ENCODE data around the gene DRAXIN. TPM values are rescaled to one million over a fixed set of nuclear protein-coding genes. Genes with fewer than 3 reads are reported as not detected.

Gene DRAXIN
- total and polyA plus RNA-seq, 2 donors (not counting 3 experiments of a cell fraction or from before 2014, with no cell fraction given), result 0.44 to 3.2 TPM

DNA sequence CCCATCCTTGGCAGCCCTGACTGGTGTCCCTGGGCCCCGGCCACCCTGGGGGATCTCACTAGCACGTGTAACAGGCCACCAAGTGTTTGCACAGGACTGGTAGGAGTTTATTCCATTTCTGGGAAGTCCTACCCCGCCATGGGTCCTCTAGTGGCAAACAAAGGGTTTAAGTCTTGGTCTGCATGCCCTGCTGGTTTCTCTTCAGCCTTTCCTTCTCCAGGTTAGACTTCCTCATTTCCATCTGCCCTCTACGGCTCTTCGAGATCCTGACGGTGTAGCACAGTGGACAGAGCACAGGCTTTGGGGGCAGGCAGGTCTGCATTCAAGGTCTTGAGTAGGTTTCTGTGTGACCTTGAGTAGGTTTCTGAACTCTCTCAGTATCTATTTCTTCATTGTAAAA is 47.3 kb downstream of the DRAXIN start:
- intact Hi-C loops (cut with micrococcal nuclease), result loop anchor here (10.0 kb wide), 1 partner anchor 464 kb away; the partner anchor contains the start of gene UBIAD1
- Histone ChIP-seq H3K9me1 (replicated peaks; ENCODE audit: control insufficient read depth, extremely low read depth, insufficient read depth, low read length) (no peaks in the 10 kb centered on the region), H3K9ac (replicated peaks; ENCODE audit: extremely low read depth, insufficient read depth, low read length) (no peak overlapping the region), H3K27me3 (ENCODE audit: control insufficient read depth in 2 of 2, insufficient read depth in 2 of 2, low read length in 2 of 2) (no peaks in the 10 kb centered on the region), H2AFZ (ENCODE audit: low read depth, low read length) (no peak overlapping the region), H3K36me3 (ENCODE audit: control insufficient read depth in 2 of 2, extremely low read depth in 1 of 2, insufficient read depth in 2 of 2, low read length in 2 of 2) (no peaks in the 10 kb centered on the region), H4K20me1 (replicated peaks; ENCODE audit: control insufficient read depth, extremely low read depth, insufficient read depth, low read length) (no peaks in the 10 kb centered on the region), H3K27ac (ENCODE audit: insufficient read depth, low read depth, low read length) (no peak overlapping the region), H3K9me3 (replicated peaks; ENCODE audit: control insufficient read depth, insufficient read depth, low read length) (no peaks in the 10 kb centered on the region), H3K4me1 (ENCODE audit: control insufficient read depth, extremely low read depth, insufficient read depth, low read length) (peaks cover 6% of the 10 kb centered on the region), H3K4me3 (replicated peaks in 1 of 3; ENCODE audit: insufficient read depth in 1 of 3, low read depth in 1 of 3, low read length in 3 of 3) (no peak overlapping the region), H3K4me2 (ENCODE audit: insufficient read depth, low read length) (no peak overlapping the region), H3K79me2 (ENCODE audit: control insufficient read depth, insufficient read depth, low read length) (no peaks in the 10 kb centered on the region)
- dilution Hi-C loops (cut with MboI; ENCODE audit: extremely low pct_ligation_motif_present, low sequenced_read_pairs), result no loop called here
- TF ChIP-seq, protein P1, sequence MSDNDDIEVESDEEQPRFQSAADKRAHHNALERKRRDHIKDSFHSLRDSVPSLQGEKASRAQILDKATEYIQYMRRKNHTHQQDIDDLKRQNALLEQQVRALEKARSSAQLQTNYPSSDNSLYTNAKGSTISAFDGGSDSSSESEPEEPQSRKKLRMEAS (IDR thresholded peaks at IDR 0.05; ENCODE audit: insufficient read depth, insufficient read length), result no peak
- TF ChIP-seq EZH2 (IDR thresholded peaks at IDR 0.05; ENCODE audit: borderline replicate concordance, low read depth, low read length, severe bottlenecking), result no peak
- no peak for TF ChIP-seq GATA2 (IDR thresholded peaks at IDR 0.05; ENCODE audit: insufficient read depth, insufficient read length, low read depth, low read length)
- no peak for TF ChIP-seq CTCF (IDR thresholded peaks at IDR 0.05; ENCODE audit: extremely low read depth in 1 of 2, insufficient read depth in 1 of 2, low read depth in 1 of 2, low read length in 2 of 2)
- TF ChIP-seq POLR2AphosphoS5 (IDR thresholded peaks at IDR 0.05; ENCODE audit: insufficient read depth, low read depth, low read length), result no peak
- TF ChIP-seq JUN (IDR thresholded peaks at IDR 0.05; ENCODE audit: borderline replicate concordance, insufficient read depth, insufficient read length, low read depth), result no peak
- TF ChIP-seq MYC (IDR thresholded peaks at IDR 0.05; ENCODE audit: low read depth, low read length), result no peak
- no peak for TF ChIP-seq FOS (IDR thresholded peaks at IDR 0.05; ENCODE audit: borderline replicate concordance, insufficient read depth, low read length)
- TF ChIP-seq POLR2A (IDR thresholded peaks at IDR 0.05; ENCODE audit: low read depth, low read length), result no peak
- no peak for FAIRE-seq
- BruUV-seq (replicated peaks), result no TSS peak
- ChIA-PET POLR2A (no interaction called here), CTCF (interaction anchor here (0.6 kb wide), 1 partner anchor 59 kb away, joined by 3 read pairs; no protein-coding TSS in a partner anchor)
- DNase-seq (ENCODE audit: low read depth, low spot score), result no peak
